HepG2 (cell line): Measurements from ENCODE around the gene PRKCI. TPM values are rescaled to one million over a fixed set of nuclear protein-coding genes. Genes with fewer than 3 reads are reported as not detected.

ENCODE experiments used
- ATAC-seq: fragments of 200-7000 bp; cut with Tn5 transposase; 3 replicates; pipeline ENCODE4 v1.9.1; 2020; ENCODE audit warnings: mild to moderate bottlenecking, moderate library complexity
- BruUV-seq: library from RNA; stranded (reverse); fragments of 400-500 nt; replicated peaks from 2 replicates; lab custom pipeline; 2021; lab: Mats Ljungman, UMichigan
- CTCF ChIA-PET: fragments of 300-600 bp; formaldehyde crosslinking; extraction: SDS; loops from one replicate; lab custom pipeline; 2021; ENCODE audit warnings: low total read pairs, inconsistent platforms, low intra/inter-chr PET ratio; lab: Yijun Ruan, JAX
- POLR2A ChIA-PET: fragments of 350-600 bp; sonication (Branson Sonifier 250); formaldehyde crosslinking; loops from one replicate; lab custom pipeline; 2020; ENCODE audit warnings: antibody characterized with exemption, inconsistent platforms; lab: Yijun Ruan, JAX
- DNase-seq: peaks from one replicate; pipeline ENCODE4 v3.0.0-alpha.2; 2015; ENCODE audit warnings: low spot score
- FAIRE-seq: peaks from 3 replicates; lab custom pipeline; 2011; peaks lifted over from hg19 to GRCh38; lab: Jason Lieb, UNC
- H2AFZ ChIP-seq: one replicate; pipeline ENCODE4 v1.6.1; 2011; ENCODE audit warnings: low read length, inconsistent platforms
- H3K27ac ChIP-seq: fragments of 300-600 bp; 3 replicates; pipeline ENCODE4 v1.8.0; 2011; ENCODE audit warnings: mixed run types, mild to moderate bottlenecking, mixed read lengths, low read length, inconsistent platforms; ENCODE audit not compliant: insufficient read depth; ENCODE audit errors: extremely low read length
- H3K27me3 ChIP-seq, 2 experiments: fragments of 200-600 bp in 1 of 2; 2 replicates in 1 of 2; 3 replicates in 1 of 2; pipeline versions ENCODE4 v1.6.0 to v1.8.0; 2011; ENCODE audit warnings: low read length in 2 of 2, mild to moderate bottlenecking in 2 of 2, moderate library complexity in 2 of 2, inconsistent platforms in 1 of 2; ENCODE audit not compliant: insufficient read depth in 2 of 2, control insufficient read depth in 1 of 2
- H3K36me3 ChIP-seq, 2 experiments: fragments of 200-600 bp in 1 of 2; replicated peaks in 1 of 2; 2 replicates in 1 of 2; 3 replicates in 1 of 2; pipeline versions ENCODE4 v1.5.1 to v1.8.0; 2011; ENCODE audit warnings: low read length in 2 of 2, inconsistent platforms in 1 of 2; ENCODE audit not compliant: insufficient read depth in 2 of 2, control insufficient read depth in 1 of 2
- H3K4me1 ChIP-seq: 2 replicates; pipeline ENCODE4 v1.5.1; 2012; ENCODE audit warnings: low read length, inconsistent platforms; ENCODE audit not compliant: insufficient read depth
- H3K4me2 ChIP-seq: 2 replicates; pipeline ENCODE4 v1.6.0; 2011; ENCODE audit warnings: low read depth, low read length, inconsistent platforms
- H3K4me3 ChIP-seq, 3 experiments: fragments of 200-600 bp in 1 of 3; sonication (generic), shearing (Covaris generic) in 1 of 3; replicated peaks in 1 of 3; 2 replicates each; pipeline ENCODE4 v1.5.1; 2011 to 2016; ENCODE audit warnings: low read length in 3 of 3, inconsistent platforms in 2 of 3, low read depth in 2 of 3, mild to moderate bottlenecking in 2 of 3, control low read depth in 1 of 3, mixed read lengths in 1 of 3; ENCODE audit not compliant: insufficient read depth in 1 of 3
- H3K79me2 ChIP-seq: one replicate; pipeline ENCODE4 v1.6.1; 2011; ENCODE audit warnings: low read length, inconsistent platforms; ENCODE audit not compliant: insufficient read depth
- H3K9ac ChIP-seq: 2 replicates; pipeline ENCODE4 v1.6.0; 2011; ENCODE audit warnings: mild to moderate bottlenecking, low read depth, low read length, inconsistent platforms; ENCODE audit not compliant: insufficient read depth
- H3K9me3 ChIP-seq: 2 replicates; pipeline ENCODE4 v1.5.1; 2012; ENCODE audit warnings: mild to moderate bottlenecking, low read length
- H4K20me1 ChIP-seq: 2 replicates; pipeline ENCODE4 v1.6.0; 2011; ENCODE audit warnings: inconsistent platforms, mild to moderate bottlenecking, low read length, moderate library complexity; ENCODE audit not compliant: insufficient read depth
- FOXC1 ChIP-seq: sonication (generic); formaldehyde crosslinking; IDR thresholded peaks from 2 replicates; pipeline ENCODE4 v1.8.0; 2022; ENCODE audit warnings: mild to moderate bottlenecking, missing genetic modification reagents, borderline replicate concordance
- FOXK2 ChIP-seq: fragments of 450-650 bp; IDR thresholded peaks from 2 replicates; pipeline ENCODE4 v1.6.1; 2016
- LCORL ChIP-seq, 2 experiments: fragments of 450-650 bp in 1 of 2; sonication (generic) in 1 of 2; formaldehyde crosslinking in 1 of 2; IDR thresholded peaks; 2 replicates each; pipeline versions ENCODE4 v1.5.0 to v1.6.1; 2017 to 2020; ENCODE audit warnings: antibody characterized with exemption in 1 of 2, missing genetic modification reagents in 1 of 2
- MAF1 ChIP-seq: sonication (generic); formaldehyde crosslinking; IDR thresholded peaks from 2 replicates; pipeline ENCODE4 v1.5.0; 2020; ENCODE audit warnings: missing genetic modification reagents, borderline replicate concordance
- ZFX ChIP-seq: sonication (generic); formaldehyde crosslinking; IDR thresholded peaks from 2 replicates; pipeline ENCODE4 v1.4.0; 2020; ENCODE audit warnings: mild to moderate bottlenecking, low read depth, missing genetic modification reagents, moderate library complexity
- ZNF264 ChIP-seq: sonication (generic); formaldehyde crosslinking; IDR thresholded peaks from 2 replicates; pipeline ENCODE4 v1.4.0; 2020; ENCODE audit warnings: missing genetic modification reagents
- ZNF446 ChIP-seq: sonication (generic); formaldehyde crosslinking; IDR thresholded peaks from 2 replicates; pipeline ENCODE4 v1.5.0; 2020; ENCODE audit warnings: mild to moderate bottlenecking, missing genetic modification reagents
- ZNF746 ChIP-seq: sonication (generic); formaldehyde crosslinking; IDR thresholded peaks from 2 replicates; pipeline ENCODE4 v1.8.0; 2022; ENCODE audit warnings: mild to moderate bottlenecking, missing genetic modification reagents
- ZNF816 ChIP-seq: sonication (generic); formaldehyde crosslinking; IDR thresholded peaks from 2 replicates; pipeline ENCODE4 v1.8.0; 2022; ENCODE audit warnings: missing genetic modification reagents, mild to moderate bottlenecking, borderline replicate concordance
- ZSCAN21 ChIP-seq: sonication (generic); formaldehyde crosslinking; IDR thresholded peaks from 2 replicates; pipeline ENCODE4 v1.8.0; 2022; ENCODE audit warnings: mild to moderate bottlenecking, missing genetic modification reagents, moderate library complexity, borderline replicate concordance
- WGBS: methylation state at CpG from one replicate; pipeline ENCODE4 v1.1.6; 2017; ENCODE audit warnings: low lambda C conversion rate; 5-methylcytosine and 5-hydroxymethylcytosine counted together
- in situ Hi-C: cut with HindIII; loops from 2 replicates; pipeline ENCODE4 v1.10.0; 2017; ENCODE audit warnings: low pct_unique_long_range_greater_than_20kb; ENCODE audit not compliant: extremely low pct_ligation_motif_present
- intact Hi-C: fragments of 100-400 bp; cut with micrococcal nuclease; formaldehyde crosslinking; loops from one replicate; pipeline ENCODE4 v1.10.0; 2022; ENCODE audit not compliant: unreplicated experiment
- polyA plus RNA-seq, 8 experiments: library from polyadenylated mRNA; depleted of rRNA in 3 of 8; stranded (reverse) in 7 of 8; unstranded in 1 of 8; fragments of >200 nt; fragmentation: Illumina TruSeq in 4 of 8; extraction: Trizol in 4 of 8; gene quantifications; 2 replicates each; pipeline versions ENCODE4 v1.2.1 to v1.2.3, GENCODE V29; 2011 to 2016; ENCODE audit warnings: low read depth in 4 of 8, missing spikeins in 1 of 8, mixed read lengths in 1 of 8; ENCODE audit not compliant: insufficient read depth in 1 of 8
- total RNA-seq, 5 experiments: library from RNA; depleted of rRNA; stranded (reverse); fragments of >200 nt; fragmentation: Illumina TruSeq; extraction: Trizol; gene quantifications; 2 replicates each; pipeline ENCODE4 v1.2.3, GENCODE V29; 2016; ENCODE audit warnings: low read depth in 1 of 5
- TF ChIP-seq, protein P1 (sequence below): sonication (generic); formaldehyde crosslinking; IDR thresholded peaks from 2 replicates; pipeline ENCODE4 v1.4.0; 2020; ENCODE audit warnings: mild to moderate bottlenecking, missing genetic modification reagents
- TF ChIP-seq, protein P2 (sequence below): sonication (generic); formaldehyde crosslinking; IDR thresholded peaks from 2 replicates; pipeline ENCODE4 v1.9.0; 2021; ENCODE audit warnings: missing genetic modification reagents, mild to moderate bottlenecking, borderline replicate concordance
- TF ChIP-seq, protein P3 (sequence below): sonication (generic); formaldehyde crosslinking; IDR thresholded peaks from 2 replicates; pipeline ENCODE4 v1.5.1; 2020; ENCODE audit warnings: mild to moderate bottlenecking, missing genetic modification reagents, moderate library complexity

Gene PRKCI
- total and polyA plus RNA-seq, 2 of the 13 experiments (the other 11 are each of a cell fraction or from before 2014, with no cell fraction given), result 17.2 to 30.4 TPM

DNA sequence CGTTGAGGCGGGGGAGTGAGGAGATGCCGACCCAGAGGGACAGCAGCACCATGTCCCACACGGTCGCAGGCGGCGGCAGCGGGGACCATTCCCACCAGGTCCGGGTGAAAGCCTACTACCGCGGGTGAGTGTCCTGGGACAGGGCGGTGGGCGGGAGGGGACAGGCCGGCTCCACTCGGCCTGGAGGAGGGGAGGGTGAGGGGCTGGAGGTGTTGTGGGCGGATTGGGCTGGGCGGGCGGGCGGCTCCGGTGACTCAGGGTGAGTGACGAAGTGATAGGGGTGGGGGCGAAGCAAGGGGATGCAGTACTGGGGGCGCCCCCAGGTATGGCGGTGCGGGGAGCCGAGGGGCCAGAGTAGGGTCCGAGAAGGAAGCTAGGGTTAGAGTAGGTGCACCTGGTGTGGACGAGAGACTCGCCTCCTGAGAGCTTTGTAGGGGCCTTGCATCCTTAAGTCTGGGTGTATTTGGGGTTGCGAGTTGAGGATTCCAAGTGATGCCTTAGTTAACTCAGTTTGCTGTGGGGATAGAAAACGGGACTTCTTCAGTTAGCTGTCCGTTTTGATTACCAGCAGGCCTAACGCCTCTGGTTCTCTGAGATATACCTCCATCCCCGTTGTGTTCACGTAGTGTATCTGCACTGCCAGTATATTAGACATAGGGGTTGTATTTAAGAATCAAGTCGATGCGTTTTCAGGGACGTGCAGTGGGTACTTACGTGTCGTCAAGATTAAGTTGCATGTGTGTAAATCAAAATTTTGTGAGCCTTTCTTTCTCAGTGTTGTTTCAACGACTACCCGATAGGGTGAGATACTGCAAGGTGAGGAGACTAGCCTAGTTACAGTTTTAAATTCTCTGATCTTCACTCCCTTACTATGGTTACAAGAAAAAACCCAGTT lies 670 bp downstream of the PRKCI start:
- peaks cover 40% of the 10 kb centered on the region for H3K4me1 ChIP-seq
- peak; percentile 79 for ATAC-seq
- H3K79me2 ChIP-seq, result peaks cover 44% of the 10 kb centered on the region
- peak overlapping the region; percentile 95 for H3K9ac ChIP-seq
- BruUV-seq, result TSS peak; percentile 60
- H3K4me2 ChIP-seq, result peak overlapping the region; percentile 80
- H2AFZ ChIP-seq, result peak overlapping the region; percentile 70
- intact Hi-C loops (loop anchor here (2.0 kb wide), 1 partner anchor 42 kb away; the partner anchor contains the start of gene PHC3), in situ Hi-C loops (no loop called here)
- peak overlapping the region; percentile 88 for H3K27ac ChIP-seq
- peak overlapping the region; percentile 80 to 96 (median 94) for H3K4me3 ChIP-seq
- no peaks in the 10 kb centered on the region for H3K36me3 ChIP-seq
- CTCF ChIA-PET, result no interaction called here
- POLR2A ChIA-PET, result interaction anchor here (0.7 to 2.0 kb wide), 5 partner anchors 19 to 144 kb away, joined by 3 to 7 read pairs (median 3); partner anchors contain the start of gene PHC3
- no peaks in the 10 kb centered on the region for H3K9me3 ChIP-seq
- WGBS, result 3% methylated on average over 32 of the region's 42 CpGs
- no peaks in the 10 kb centered on the region; a peak in 1 of 5 replicates for H3K27me3 ChIP-seq
- FAIRE-seq, result peak; percentile 72
- H4K20me1 ChIP-seq, result no peaks in the 10 kb centered on the region
- DNase-seq, result peak; percentile 12
- TF ChIP-seq ZNF816 (CRISPR knock-in tag), result peak; percentile 3; the same call in 1 of the 2 replicates
- TF ChIP-seq, protein P1, sequence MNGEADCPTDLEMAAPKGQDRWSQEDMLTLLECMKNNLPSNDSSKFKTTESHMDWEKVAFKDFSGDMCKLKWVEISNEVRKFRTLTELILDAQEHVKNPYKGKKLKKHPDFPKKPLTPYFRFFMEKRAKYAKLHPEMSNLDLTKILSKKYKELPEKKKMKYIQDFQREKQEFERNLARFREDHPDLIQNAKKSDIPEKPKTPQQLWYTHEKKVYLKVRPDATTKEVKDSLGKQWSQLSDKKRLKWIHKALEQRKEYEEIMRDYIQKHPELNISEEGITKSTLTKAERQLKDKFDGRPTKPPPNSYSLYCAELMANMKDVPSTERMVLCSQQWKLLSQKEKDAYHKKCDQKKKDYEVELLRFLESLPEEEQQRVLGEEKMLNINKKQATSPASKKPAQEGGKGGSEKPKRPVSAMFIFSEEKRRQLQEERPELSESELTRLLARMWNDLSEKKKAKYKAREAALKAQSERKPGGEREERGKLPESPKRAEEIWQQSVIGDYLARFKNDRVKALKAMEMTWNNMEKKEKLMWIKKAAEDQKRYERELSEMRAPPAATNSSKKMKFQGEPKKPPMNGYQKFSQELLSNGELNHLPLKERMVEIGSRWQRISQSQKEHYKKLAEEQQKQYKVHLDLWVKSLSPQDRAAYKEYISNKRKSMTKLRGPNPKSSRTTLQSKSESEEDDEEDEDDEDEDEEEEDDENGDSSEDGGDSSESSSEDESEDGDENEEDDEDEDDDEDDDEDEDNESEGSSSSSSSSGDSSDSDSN (CRISPR knock-in tag), result peak; percentile 67
- TF ChIP-seq ZFX, result peak; percentile 59
- TF ChIP-seq FOXC1 (CRISPR knock-in tag), result peak; percentile 64; the same call in 1 of the 2 replicates
- peak; percentile 7; the same call in 1 of the 2 replicates for TF ChIP-seq ZSCAN21 (CRISPR knock-in tag)
- no peak for TF ChIP-seq FOXK2
- TF ChIP-seq LCORL (IDR thresholded peaks at IDR 0.05), result no peak
- 0 out of 2 replicates have a peak, but pooled peaks have one; percentile 36 for TF ChIP-seq LCORL (CRISPR knock-in tag; IDR thresholded peaks at IDR 0.05)
- TF ChIP-seq, protein P2, sequence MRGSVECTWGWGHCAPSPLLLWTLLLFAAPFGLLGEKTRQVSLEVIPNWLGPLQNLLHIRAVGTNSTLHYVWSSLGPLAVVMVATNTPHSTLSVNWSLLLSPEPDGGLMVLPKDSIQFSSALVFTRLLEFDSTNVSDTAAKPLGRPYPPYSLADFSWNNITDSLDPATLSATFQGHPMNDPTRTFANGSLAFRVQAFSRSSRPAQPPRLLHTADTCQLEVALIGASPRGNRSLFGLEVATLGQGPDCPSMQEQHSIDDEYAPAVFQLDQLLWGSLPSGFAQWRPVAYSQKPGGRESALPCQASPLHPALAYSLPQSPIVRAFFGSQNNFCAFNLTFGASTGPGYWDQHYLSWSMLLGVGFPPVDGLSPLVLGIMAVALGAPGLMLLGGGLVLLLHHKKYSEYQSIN (CRISPR knock-in tag), result no peak
- 0 out of 2 replicates have a peak, but pooled peaks have one; percentile 9 for TF ChIP-seq ZNF746 (CRISPR knock-in tag)
- 0 out of 2 replicates have a peak, but pooled peaks have one; percentile 88 for TF ChIP-seq ZNF446
- 0 out of 2 replicates have a peak, but pooled peaks have one; percentile 37 for TF ChIP-seq MAF1 (CRISPR knock-in tag)
- TF ChIP-seq, protein P3, sequence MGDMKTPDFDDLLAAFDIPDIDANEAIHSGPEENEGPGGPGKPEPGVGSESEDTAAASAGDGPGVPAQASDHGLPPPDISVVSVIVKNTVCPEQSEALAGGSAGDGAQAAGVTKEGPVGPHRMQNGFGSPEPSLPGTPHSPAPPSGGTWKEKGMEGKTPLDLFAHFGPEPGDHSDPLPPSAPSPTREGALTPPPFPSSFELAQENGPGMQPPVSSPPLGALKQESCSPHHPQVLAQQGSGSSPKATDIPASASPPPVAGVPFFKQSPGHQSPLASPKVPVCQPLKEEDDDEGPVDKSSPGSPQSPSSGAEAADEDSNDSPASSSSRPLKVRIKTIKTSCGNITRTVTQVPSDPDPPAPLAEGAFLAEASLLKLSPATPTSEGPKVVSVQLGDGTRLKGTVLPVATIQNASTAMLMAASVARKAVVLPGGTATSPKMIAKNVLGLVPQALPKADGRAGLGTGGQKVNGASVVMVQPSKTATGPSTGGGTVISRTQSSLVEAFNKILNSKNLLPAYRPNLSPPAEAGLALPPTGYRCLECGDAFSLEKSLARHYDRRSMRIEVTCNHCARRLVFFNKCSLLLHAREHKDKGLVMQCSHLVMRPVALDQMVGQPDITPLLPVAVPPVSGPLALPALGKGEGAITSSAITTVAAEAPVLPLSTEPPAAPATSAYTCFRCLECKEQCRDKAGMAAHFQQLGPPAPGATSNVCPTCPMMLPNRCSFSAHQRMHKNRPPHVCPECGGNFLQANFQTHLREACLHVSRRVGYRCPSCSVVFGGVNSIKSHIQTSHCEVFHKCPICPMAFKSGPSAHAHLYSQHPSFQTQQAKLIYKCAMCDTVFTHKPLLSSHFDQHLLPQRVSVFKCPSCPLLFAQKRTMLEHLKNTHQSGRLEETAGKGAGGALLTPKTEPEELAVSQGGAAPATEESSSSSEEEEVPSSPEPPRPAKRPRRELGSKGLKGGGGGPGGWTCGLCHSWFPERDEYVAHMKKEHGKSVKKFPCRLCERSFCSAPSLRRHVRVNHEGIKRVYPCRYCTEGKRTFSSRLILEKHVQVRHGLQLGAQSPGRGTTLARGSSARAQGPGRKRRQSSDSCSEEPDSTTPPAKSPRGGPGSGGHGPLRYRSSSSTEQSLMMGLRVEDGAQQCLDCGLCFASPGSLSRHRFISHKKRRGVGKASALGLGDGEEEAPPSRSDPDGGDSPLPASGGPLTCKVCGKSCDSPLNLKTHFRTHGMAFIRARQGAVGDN (CRISPR knock-in tag), result peak; percentile 50; the same call in 1 of the 2 replicates
- TF ChIP-seq ZNF264 (CRISPR knock-in tag), result 0 out of 2 replicates have a peak, but pooled peaks have one; percentile 15
